IPS-11a (cell line): ENCODE data around the gene WDR4.
"Not testable (repeated sequence)": the region's sequence is repeated elsewhere in the genome, so short reads cannot be mapped to it uniquely, and the experiment has no call there.

Experiments
- H3K4me3 ChIP-seq: one replicate; pipeline ENCODE4 v1.5.1; 2013; ENCODE audit warnings: low read depth, low read length, control low read depth

The WDR4 gene, protein sequence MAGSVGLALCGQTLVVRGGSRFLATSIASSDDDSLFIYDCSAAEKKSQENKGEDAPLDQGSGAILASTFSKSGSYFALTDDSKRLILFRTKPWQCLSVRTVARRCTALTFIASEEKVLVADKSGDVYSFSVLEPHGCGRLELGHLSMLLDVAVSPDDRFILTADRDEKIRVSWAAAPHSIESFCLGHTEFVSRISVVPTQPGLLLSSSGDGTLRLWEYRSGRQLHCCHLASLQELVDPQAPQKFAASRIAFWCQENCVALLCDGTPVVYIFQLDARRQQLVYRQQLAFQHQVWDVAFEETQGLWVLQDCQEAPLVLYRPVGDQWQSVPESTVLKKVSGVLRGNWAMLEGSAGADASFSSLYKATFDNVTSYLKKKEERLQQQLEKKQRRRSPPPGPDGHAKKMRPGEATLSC

DNA sequence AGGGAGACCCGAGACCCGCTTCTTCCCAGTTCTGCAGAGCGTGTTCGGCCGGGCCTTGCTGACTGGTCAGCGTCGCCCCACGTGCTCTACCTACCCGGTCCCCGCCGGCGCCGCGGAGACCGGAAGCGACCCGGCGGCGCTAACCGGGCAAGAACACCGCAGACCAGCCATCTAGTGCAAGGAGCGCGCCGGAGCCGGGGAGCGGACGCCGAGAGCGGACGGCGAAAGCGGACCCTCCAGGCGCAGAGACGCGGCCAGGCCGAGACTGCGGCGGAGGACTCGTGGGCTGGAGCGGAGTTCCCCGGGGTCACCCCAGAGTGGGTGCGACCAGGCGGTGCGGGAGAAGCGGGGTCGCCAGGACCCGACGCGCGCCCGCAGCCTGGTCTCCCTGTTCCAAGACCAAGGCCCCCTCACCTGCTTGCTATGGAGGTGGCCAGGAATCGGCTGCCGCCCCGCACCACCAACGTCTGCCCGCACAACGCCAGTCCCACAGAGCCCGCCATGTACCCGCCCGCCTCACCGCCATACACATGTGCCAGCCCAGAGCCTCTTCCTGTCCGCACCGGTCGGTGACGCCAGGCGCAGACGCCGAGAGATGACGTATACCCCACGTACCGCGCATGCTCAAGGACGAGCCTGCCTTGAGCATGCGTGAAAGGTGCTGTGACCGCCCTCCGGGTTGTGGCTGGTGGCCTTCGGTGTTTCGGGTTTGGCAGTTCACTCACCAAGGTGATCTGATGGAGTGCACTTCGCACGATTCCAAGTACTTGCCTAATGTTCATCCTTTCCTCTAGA lies at the start of gene WDR4:
TSS of gene WDR4 (minus strand) at position 547 of the 795 bp plus-strand sequence. CDS start at position 503, 44 bp downstream.
- H3K4me3 ChIP-seq: peak within 1 kb of the TSS; percentile 97

DNA sequence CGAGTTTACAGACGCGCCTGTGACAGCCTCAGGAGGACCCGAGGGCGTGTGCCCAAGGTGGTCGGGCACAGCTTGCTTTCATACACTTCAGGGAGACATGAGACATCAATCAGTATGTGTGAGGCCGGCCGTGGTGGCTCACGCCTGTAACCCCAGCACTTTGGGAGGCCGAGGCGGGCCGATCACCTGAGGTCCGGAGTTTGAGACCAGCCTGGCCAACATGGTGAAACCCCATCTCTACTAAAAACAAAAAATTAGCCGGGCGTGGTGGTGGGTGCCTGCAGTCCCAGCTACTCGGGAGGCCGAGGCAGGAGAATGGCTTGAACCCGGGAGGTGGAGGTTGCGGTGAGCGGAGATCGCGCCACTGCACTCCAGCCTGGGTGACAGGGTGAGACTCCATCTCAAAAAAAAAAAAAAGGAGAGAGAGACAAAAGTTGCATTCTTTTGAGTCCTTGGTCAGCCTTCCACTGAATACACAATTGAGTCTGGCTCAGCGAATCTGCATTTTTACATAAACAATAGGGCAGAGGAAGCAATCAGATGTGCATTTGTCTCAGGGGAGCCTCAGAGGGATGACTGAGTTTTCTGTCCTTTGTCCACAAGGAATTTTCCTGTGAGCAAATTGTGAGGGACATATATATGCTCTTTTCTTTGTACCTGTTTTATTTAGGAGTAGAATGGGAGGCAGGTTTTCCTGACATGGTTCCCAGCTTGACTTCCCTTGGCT lies 48.3 kb upstream of the WDR4 start:
- H3K4me3 ChIP-seq: not testable (repeated sequence)

DNA sequence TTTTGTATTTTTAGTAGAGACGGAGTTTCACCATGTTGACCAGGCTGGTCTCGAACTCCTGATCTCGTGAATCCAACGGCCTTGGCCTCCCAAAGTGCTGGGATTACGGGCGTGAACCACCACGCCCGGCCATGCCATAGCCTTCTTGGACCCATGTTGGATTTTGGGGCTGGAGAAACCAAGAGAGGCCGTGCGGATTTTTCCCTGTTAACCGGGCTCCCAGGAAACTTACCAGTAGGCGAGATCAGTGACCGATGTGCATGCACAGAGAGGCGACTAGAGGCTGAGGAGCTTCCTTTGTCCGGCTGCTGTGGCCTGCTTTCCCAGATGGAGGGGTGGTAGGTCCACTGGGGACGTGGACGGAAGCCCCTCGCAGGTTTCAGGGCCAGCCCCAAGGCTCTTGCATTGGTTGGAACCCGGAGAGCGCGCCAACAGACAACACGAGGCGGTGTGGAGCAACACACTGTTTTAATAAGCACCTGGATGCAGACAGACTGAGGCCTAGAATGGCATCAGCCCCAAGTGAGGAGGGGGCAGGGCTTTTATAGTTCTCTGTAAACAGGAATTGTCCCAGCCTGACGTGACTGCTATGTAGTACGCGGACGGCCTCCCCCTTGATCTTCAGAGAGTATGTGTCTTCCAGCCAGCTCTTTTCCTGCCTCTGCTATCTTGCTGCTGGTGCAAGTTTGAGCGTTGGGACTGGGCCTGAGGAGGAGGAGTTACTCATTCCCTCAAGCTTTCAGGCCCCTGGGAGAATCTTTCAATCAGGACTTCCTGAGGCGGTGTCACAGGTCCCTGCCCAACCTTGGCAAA lies 46.0 kb upstream of the WDR4 start, which contains the start of gene ERVH48-1:
TSS of gene ERVH48-1 (minus strand) at position 517 of the 813 bp plus-strand sequence. CDS start 6,624 bp downstream, outside the sequence.
- no peak within 1 kb of the TSS for H3K4me3 ChIP-seq

DNA sequence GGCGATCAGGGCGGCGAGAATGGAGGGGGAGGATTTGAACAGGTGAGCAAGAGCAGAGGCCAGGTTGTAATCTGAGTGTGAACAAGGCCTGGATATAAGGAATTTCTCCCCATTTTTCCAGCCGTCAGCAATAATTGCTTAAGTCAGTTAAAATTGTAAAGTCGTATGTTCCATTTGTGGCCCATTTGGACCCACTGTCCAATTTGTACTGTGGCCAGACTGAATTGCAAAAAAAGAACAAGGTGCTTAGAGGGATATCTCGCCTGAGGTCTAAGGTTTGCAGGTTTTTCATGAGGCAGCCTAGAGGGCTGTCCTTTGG lies 45.1 kb upstream of the WDR4 start:
- no peak overlapping the region for H3K4me3 ChIP-seq

DNA sequence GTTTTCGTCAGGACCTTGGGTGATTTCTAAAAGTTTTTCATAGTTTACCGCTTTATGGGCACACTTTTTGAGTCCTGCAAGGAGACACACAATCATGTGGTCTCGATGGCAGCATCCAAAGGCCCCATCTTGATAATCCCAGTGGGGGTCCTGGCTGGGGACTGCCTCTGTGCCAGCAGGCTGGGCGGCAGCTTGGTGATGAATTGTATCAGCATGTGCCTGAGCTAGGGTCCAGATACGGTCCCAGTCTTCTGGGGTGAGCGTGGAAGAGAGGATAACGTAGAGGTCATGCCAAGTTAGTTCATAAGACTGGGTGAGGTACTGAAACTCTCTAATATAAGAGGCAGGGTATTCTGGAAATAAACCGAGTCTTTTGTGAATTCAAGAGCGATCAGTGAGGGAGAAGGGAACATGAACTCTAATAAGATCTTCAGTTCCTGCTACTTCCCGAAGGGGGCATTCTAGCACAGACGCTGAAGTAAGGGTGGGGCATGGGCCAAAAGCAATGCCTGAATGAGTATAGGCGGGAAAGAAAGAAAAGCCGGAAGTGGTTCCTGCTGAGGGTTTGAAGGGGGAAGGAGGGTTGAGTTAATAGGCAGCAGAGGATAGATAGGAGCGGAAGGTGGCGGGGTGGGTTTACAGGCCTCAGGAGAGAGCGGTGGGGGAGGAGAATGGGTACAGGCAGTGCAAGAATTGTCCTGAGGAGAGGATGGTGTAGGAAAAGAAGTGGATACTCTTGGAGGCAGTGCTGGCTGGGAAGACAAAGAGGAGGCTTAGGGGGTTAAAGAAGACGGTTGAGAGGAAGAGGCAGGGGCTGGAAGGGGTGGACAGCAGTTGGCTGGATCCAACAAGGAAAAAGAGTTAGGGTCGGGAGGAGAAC lies 44.5 kb upstream of the WDR4 start:
- no peak overlapping the region for H3K4me3 ChIP-seq

DNA sequence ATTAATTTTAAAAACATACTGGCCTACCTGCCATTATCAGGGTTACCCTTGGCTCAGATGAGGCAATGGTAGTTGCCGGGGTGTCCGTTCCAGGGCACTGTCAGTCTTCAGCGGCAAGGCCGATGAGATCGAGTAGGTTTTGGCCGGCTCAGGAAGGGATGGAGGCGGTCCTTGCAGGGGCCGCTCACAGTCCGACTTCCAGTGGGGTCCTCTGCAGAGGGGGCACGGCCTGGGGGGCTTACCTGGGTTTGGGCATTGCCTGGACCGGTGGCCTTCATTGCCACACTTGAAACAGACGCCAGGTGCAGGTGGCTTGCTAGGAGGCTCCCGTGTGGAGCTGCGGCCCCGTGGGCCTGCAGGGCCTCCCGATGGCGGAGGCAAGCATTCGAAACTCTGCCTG lies 43.6 kb upstream of the WDR4 start:
- no peak overlapping the region for H3K4me3 ChIP-seq

DNA sequence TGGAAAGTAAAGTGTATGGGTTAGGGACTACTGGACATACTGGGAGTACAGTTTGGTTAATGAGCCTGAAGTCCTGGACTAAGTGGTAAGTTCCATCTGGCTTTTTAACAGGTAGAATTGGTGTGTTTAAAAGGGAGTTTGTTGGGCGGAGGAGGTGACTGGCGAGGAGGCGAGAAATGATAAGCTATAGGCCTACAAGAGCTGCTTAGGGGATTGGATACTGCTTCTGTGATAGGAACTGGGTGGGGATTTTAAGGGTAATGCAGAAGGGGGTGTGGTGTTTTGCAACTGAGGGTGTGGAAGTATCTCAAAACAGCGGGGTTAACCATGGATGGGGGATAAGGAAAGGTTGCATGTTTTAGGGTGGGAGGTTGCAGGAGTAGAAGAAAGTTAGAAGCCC lies 42.6 kb upstream of the WDR4 start:
- H3K4me3 ChIP-seq: no peak overlapping the region

DNA sequence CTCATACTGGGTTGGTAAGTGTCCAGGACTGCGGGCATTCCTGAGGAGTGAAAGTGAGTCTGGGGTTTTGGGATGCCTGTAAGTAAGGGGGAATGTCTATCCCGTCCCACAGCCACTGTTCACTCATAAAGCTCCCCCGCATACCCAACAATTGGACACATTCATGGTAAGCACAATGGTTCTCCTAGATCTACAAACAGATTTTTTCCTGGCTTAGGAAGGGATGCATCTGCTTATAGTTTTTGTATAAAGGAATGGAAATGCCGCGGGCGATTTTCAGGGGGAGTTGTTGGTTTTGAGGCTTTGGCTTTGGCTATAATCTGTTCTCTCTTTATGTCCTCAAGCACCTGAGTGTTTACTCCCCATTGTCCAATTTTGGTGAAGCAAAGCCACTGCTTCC lies 39.0 kb upstream of the WDR4 start:
- no peak overlapping the region for H3K4me3 ChIP-seq

DNA sequence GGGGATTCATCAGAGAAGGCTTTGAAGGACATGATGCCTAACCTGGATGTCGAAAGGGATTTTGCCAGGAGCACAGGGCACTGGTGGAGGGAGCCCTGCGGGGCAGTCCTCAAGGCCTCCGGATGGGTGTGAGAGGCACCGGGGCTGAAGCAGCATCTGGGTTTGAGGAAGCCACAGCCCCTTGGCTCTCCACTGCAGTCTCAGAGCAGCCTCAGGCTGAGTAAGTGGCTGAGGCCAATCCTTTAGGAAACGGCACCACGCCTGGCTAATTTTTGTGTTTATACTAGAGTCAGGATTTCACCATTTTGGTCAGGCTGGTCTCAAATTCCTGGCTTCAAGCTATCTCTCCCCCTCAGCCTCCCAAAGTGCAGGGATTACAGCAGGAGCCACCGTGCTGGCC lies 34.1 kb upstream of the WDR4 start:
- H3K4me3 ChIP-seq: no peak overlapping the region

DNA sequence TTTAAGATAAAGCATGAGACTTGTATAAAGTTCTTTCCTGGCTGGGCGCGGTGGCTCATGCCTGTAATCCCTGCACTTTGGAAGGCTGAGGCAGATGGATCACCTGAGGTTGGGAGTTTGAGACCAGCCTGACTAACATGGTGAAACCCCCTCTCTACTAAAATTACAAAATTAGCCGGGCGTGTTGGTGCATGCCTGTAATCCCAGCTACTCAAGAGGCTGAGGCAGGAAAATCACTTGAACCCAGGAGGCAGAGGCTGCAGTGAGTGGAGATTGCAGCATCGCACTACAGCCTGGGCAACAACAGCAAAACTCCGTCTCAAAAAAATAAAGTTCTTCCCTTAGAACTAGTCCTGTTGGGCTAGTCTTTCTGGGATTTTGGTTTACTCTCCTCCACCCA lies 32.6 kb upstream of the WDR4 start:
- H3K4me3 ChIP-seq: not testable (repeated sequence)

DNA sequence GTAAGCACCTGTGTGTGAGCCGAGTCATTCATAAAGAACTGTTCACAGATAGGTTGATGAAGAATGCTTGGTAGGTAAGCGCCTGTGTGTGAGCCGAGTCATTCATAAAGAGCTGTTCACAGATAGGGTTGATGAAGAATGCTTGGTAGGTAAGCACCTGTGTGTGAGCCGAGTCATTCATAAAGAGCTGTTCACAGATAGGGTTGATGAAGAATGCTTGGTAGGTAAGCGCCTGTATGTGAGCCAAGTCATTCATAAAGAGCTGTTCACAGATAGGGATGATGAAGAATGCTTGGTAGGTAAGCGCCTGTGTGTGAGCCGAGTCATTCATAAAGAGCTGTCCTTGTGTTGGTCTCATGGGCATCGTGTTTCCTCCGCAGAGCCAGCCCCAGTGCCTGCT lies 29.1 kb upstream of the WDR4 start:
- not testable (repeated sequence) for H3K4me3 ChIP-seq

DNA sequence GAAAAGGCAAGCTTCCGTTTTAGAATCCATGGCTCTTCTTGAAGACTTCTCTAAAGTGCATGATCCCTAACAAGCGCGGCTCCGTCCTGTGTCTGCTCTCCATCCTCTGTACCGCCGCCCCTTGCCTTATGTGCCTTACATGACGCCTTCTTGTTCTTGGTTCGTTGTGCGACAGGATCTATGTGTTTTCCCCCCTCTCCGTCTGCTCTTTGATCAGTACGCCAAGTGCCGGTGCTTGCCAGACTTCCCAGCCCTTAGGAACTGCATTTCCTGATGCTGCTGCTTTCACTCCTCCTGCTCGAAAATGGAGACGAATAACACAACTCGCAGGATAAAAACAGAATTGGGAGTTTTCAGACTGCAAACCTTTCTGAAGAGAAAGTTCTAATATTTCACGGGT lies 26.9 kb upstream of the WDR4 start:
- H3K4me3 ChIP-seq: no peak overlapping the region

DNA sequence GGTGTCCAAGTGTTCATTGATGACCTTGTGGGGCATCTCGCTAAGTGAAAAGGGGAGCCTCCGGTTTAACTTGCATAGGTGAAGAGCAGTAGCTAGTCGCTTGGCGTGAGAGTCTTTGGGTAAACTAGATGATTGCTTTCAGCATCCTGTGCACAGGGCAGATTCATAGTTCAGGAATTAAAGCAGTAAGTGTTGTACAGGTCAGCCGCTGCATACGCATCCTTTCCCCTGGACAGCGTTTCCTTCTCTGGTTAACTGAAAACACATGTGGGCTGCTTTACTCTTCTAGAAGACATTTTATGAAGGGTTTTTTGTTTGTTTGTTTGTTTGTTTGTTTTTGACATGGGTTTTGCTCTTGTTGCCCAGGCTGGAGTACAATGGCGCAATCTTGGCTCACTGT lies 25.9 kb upstream of the WDR4 start:
- H3K4me3 ChIP-seq: no peak overlapping the region

DNA sequence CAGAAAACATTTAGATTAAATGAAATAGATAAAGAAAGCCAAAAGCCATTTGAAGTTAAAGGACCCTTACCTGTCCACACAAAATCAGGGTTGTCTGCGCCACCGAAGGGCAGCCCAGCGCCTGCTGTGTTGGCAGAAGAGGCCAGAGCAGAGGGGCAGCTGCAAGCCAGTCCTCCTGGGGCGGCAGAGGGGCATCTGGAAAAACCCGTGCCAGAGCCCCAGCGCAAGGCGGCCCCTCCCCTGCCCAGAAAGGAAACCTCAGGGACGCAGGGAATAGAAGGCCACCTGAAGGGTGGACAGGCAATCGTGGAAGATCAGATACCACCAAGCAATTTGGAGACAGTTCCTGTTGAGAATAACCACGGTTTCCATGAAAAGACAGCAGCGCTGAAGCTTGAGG lies 24.5 kb upstream of the WDR4 start:
- no peak overlapping the region for H3K4me3 ChIP-seq

DNA sequence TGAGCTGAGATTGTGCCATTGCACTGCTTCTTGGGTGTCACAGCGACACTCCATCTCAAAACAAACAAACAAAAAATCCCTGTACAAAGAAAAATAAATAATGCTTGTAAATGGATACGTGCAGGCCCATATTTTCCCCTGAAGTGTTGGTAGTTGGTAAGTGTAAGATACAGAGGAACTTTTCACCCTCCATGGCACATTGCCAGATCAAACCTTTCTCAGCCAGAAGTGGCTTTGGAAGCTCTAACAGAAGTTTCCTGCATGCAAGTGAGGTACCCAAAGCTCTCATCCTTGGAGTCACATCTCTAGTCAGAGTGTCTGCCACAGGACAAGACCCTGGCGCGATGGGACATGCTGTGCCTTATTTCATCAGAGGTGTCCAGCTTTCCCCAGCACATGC lies 21.1 kb upstream of the WDR4 start:
- no peak overlapping the region for H3K4me3 ChIP-seq

DNA sequence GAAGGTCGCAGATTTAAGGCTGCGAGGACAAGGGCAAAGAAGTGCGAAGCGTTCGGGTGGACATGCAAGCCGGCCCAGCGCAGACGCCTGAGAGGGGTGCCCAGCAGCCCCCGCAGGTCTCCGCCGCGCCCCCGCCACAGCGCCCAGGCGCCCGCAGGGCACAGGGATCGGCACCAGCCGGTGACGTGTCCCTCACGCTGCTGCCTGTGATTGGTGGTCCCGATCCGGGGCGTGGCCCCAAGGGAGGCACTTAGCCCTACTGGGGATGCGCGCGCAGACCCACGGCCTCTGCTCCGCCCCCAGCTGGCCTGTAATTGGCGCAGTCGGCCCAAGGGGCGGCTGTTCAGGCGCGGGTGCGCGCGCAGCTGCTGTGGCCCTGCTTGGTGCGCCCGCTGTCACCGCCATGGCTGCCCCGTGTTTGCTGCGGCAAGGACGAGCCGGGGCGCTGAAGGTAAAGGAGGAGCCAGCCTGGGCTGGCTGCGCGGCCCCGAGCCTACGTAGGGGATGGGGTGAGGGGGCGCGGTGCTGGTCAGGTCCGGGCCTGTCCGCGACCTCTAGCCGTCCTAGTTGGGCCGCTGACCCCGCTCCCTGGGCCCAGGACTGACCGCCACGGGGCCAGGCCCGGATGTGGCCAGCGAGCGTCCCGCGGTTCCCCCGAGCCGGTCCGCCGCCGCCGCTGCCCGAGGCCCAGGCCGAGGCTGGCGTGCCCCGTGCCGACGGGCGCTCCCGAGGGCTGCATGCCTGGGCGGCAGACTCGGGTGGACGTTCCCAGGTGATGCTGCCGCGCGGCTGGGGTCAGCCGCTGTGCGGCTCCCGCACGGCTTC lies 13.8 kb upstream of the WDR4 start, which contains the start of gene NDUFV3:
TSS of gene NDUFV3 (plus strand) at position 379 of the 825 bp plus-strand sequence. CDS start at position 404, 25 bp downstream.
- peak within 1 kb of the TSS; percentile 93 for H3K4me3 ChIP-seq

DNA sequence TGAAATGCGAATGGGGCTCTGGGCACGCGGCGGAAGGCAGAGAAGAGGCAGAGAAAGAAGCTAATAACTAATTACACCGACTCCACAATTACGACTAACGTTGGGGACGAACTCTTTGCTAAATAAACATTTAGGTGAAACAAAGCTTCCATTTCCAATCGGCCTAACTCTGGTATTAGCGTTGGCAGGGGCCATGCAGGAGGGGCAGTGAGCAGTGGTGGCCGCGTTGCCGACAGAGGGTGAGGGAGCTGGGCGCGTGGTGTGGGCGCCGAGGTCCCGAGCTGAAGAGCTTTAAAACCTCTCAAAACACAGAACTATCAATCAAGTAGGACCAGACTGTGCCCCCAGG lies 13.2 kb upstream of the WDR4 start:
- peak overlapping the region; percentile 31 for H3K4me3 ChIP-seq

DNA sequence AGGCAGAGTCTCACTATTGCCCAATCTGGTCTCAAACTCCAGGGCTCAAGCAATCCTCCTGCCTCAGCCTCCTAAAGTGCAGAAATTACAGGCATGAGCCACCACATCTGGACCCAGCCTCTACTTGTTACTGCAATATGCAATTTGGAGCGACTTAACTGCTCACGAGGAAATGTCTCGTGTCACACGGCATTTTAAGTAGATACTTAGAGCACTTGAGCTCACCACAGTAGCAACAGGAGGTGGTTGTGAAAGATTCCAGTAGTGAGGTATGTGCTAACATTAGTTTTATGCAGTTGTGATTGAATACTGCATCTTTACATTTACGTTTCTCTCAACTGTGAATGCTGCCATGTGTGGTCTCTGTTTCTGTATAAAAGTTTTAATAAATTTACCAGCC lies 8.0 kb upstream of the WDR4 start:
- H3K4me3 ChIP-seq: no peak overlapping the region

DNA sequence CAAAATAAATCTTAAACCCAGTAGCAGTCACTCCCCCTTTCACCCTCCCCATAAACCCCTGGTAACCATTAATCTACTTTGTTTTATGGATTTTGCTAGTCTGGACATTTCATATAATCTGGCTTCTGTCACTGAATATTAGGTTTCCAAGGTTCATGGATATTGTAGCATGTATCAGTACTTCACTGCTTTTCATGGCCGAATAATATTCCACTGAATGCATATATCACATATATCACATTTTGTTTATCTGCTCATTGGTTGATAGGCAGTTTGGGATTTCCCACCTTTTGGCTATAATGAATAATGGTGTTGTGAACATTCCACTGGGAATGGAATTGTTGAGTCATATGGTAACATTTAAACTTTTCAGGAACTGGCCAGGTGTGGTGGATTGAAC lies 4.6 kb upstream of the WDR4 start:
- H3K4me3 ChIP-seq: no peak overlapping the region
